Epithelial cell of proximal tubule (primary cell): ENCODE results near the gene GPR25. TPM values are rescaled to one million over a fixed set of nuclear protein-coding genes. Genes with fewer than 3 reads are reported as not detected.

Experiments
- DNase-seq: peaks from one replicate; pipeline ENCODE4 v3.0.0-alpha.2; 2011; ENCODE audit warnings: low read depth
- H3K4me3 ChIP-seq: 2 replicates; pipeline ENCODE4 v1.5.1; 2011; ENCODE audit warnings: low read depth, mild to moderate bottlenecking, low read length
- CTCF ChIP-seq: conservative IDR thresholded peaks from 2 replicates; pipeline ENCODE4 v1.5.1; 2012; ENCODE audit warnings: low read depth, mild to moderate bottlenecking, low read length
- total RNA-seq: library from RNA; depleted of rRNA; stranded (reverse); fragments of >200 nt; gene quantifications from 2 replicates; pipeline ENCODE4 v1.2.3, GENCODE V29; 2015

GPR25 gene
- total RNA-seq, 1 donor from 2014 or later = not detected

GRCh38 chr1:200845360-200845759 lies 27.4 kb upstream of the GPR25 start:
- TF ChIP-seq CTCF = no peak
- no peak overlapping the region for H3K4me3 ChIP-seq
- DNase-seq = no peak

- DNase-seq = no peak
- TF ChIP-seq CTCF = no peak
- no peak overlapping the region for H3K4me3 ChIP-seq
These were observed 26.4 kb upstream of the GPR25 start for GRCh38 chr1:200846398-200846797.

GRCh38 chr1:200849430-200849829 lies 23.4 kb upstream of the GPR25 start:
- no peak for DNase-seq
- TF ChIP-seq CTCF = no peak
- H3K4me3 ChIP-seq = no peak overlapping the region

GRCh38 chr1:200850554-200850953 lies 22.2 kb upstream of the GPR25 start:
- H3K4me3 ChIP-seq = no peak overlapping the region
- no peak for TF ChIP-seq CTCF
- DNase-seq = no peak

GRCh38 chr1:200856716-200857357 lies 15.9 kb upstream of the GPR25 start:
- TF ChIP-seq CTCF = no peak
- H3K4me3 ChIP-seq = no peak overlapping the region
- DNase-seq = no peak

GRCh38 chr1:200857804-200858203 lies 15.0 kb upstream of the GPR25 start:
- DNase-seq = no peak
- no peak overlapping the region for H3K4me3 ChIP-seq
- no peak for TF ChIP-seq CTCF

- no peak overlapping the region for H3K4me3 ChIP-seq
- no peak for DNase-seq
- no peak for TF ChIP-seq CTCF
These were observed 10.7 kb upstream of the GPR25 start for GRCh38 chr1:200861937-200862647.
